ENCODE results near the gene PPP2R5E. TPM values are rescaled to one million over a fixed set of nuclear protein-coding genes. Genes with fewer than 3 reads are reported as not detected.

PPP2R5E gene
- total RNA-seq, 2 donors from 2014 or later: 17.3 to 18.7 TPM

GRCh38 chr14:63513756-63514155 lies 29.4 kb downstream of the PPP2R5E start:
- DNase-seq (ENCODE audit: low spot score): no peak
- Histone ChIP-seq H3K27me3 (no peaks in the 10 kb centered on the region), H3K4me3 (no peak overlapping the region), H3K4me1 (peaks cover 0 to 16% of the 10 kb centered on the region in 2 donors), H3K36me3 (no peaks in the 10 kb centered on the region), H3K27ac (no peak overlapping the region), H3K9me3 (no peaks in the 10 kb centered on the region)
- TF ChIP-seq CTCF (IDR thresholded peaks at IDR 0.05): no peak

GRCh38 chr14:63512861-63513260 lies 30.3 kb downstream of the PPP2R5E start:
- H3K9me3 ChIP-seq: no peaks in the 10 kb centered on the region
- no peak for DNase-seq (ENCODE audit: low spot score)
- no peaks in the 10 kb centered on the region for H3K27me3 ChIP-seq
- no peak for TF ChIP-seq CTCF (IDR thresholded peaks at IDR 0.05)
- no peak overlapping the region for H3K27ac ChIP-seq
- peaks cover 0 to 16% of the 10 kb centered on the region in 2 donors for H3K4me1 ChIP-seq
- no peak overlapping the region for H3K4me3 ChIP-seq
- H3K36me3 ChIP-seq: no peaks in the 10 kb centered on the region

GRCh38 chr14:63510538-63510937 lies 32.6 kb downstream of the PPP2R5E start:
- Histone ChIP-seq H3K27me3 (no peaks in the 10 kb centered on the region), H3K27ac (no peak overlapping the region), H3K36me3 (no peaks in the 10 kb centered on the region), H3K4me3 (no peak overlapping the region), H3K4me1 (peaks cover 0 to 16% of the 10 kb centered on the region in 2 donors), H3K9me3 (no peaks in the 10 kb centered on the region)
- TF ChIP-seq CTCF (IDR thresholded peaks at IDR 0.05): no peak
- no peak for DNase-seq (ENCODE audit: low spot score)

GRCh38 chr14:63508033-63508432 lies 35.1 kb downstream of the PPP2R5E start:
- TF ChIP-seq CTCF (IDR thresholded peaks at IDR 0.05): no peak
- no peaks in the 10 kb centered on the region for H3K9me3 ChIP-seq
- no peaks in the 10 kb centered on the region for H3K27me3 ChIP-seq
- no peak overlapping the region for H3K4me3 ChIP-seq
- no peak for DNase-seq (ENCODE audit: low spot score)
- H3K27ac ChIP-seq: no peak overlapping the region
- H3K36me3 ChIP-seq: no peaks in the 10 kb centered on the region
- H3K4me1 ChIP-seq: no peaks in the 10 kb centered on the region

GRCh38 chr14:63504648-63505047 lies 38.5 kb downstream of the PPP2R5E start:
- H3K27ac ChIP-seq: no peak overlapping the region
- DNase-seq (ENCODE audit: low spot score): no peak
- H3K27me3 ChIP-seq: no peaks in the 10 kb centered on the region
- no peaks in the 10 kb centered on the region for H3K9me3 ChIP-seq
- H3K4me3 ChIP-seq: no peak overlapping the region
- no peak for TF ChIP-seq CTCF (IDR thresholded peaks at IDR 0.05)
- H3K36me3 ChIP-seq: no peaks in the 10 kb centered on the region
- H3K4me1 ChIP-seq: no peaks in the 10 kb centered on the region

- no peak for TF ChIP-seq CTCF (IDR thresholded peaks at IDR 0.05)
- H3K4me3 ChIP-seq: no peak overlapping the region
Observed at GRCh38 chr14:63501429-63501828, 41.7 kb downstream of the PPP2R5E start.

More at GRCh38 chr14:63501429-63501828, 41.7 kb downstream of the PPP2R5E start:
- Histone ChIP-seq H3K27ac (no peak overlapping the region), H3K27me3 (no peaks in the 10 kb centered on the region), H3K9me3 (no peaks in the 10 kb centered on the region), H3K4me1 (peaks cover 0 to 10% of the 10 kb centered on the region in 2 donors), H3K36me3 (no peaks in the 10 kb centered on the region)
- no peak for DNase-seq (ENCODE audit: low spot score)
